ENCODE results near the gene CCNL1. TPM values are rescaled to one million over a fixed set of nuclear protein-coding genes. Genes with fewer than 3 reads are reported as not detected.
"Not testable (repeated sequence)": the region's sequence is repeated elsewhere in the genome, so short reads cannot be mapped to it uniquely, and the experiment has no call there.

CCNL1 gene
- polyA plus RNA-seq, 5 donors = 160 to 237 (median 213) TPM

GRCh38 chr3:157174290-157174648, 14.3 kb upstream of the CCNL1 start:
- DNase-seq = no peak

- DNase-seq = not testable (repeated sequence)
These were observed 13.4 kb upstream of the CCNL1 start for GRCh38 chr3:157173343-157173742.

- no peak for DNase-seq
These were observed 12.8 kb upstream of the CCNL1 start for GRCh38 chr3:157172746-157173145.

- DNase-seq = no peak
These were observed 10.9 kb upstream of the CCNL1 start for GRCh38 chr3:157170861-157171260.

- DNase-seq = no peak
These were observed 7.6 kb upstream of the CCNL1 start for GRCh38 chr3:157167371-157168042.

- no peak for DNase-seq
These were observed 6.6 kb upstream of the CCNL1 start for GRCh38 chr3:157166561-157166960.

- no peak for DNase-seq
These were observed 6.2 kb upstream of the CCNL1 start for GRCh38 chr3:157166115-157166514.

- DNase-seq = no peak
These were observed 3.4 kb upstream of the CCNL1 start for GRCh38 chr3:157163217-157163953.

- not testable (repeated sequence) for DNase-seq
These were observed 2.7 kb upstream of the CCNL1 start for GRCh38 chr3:157162620-157163019.

GRCh38 chr3:157160658-157161424, 894 bp upstream of the CCNL1 start:
- peak; percentile 81 to 82 for DNase-seq

- DNase-seq = peak; percentile 56 to 63
These were observed 748 bp downstream of the CCNL1 start for GRCh38 chr3:157159037-157159761.

GRCh38 chr3:157157836-157158235, 2.1 kb downstream of the CCNL1 start:
- DNase-seq = no peak

- no peak for DNase-seq
These were observed 2.9 kb downstream of the CCNL1 start for GRCh38 chr3:157156837-157157635.

- no peak for DNase-seq
These were observed 4.4 kb downstream of the CCNL1 start for GRCh38 chr3:157155591-157155990.

- DNase-seq = peak in 1 of 2 donors; percentile 23
These were observed 5.2 kb downstream of the CCNL1 start for GRCh38 chr3:157154563-157155330.

GRCh38 chr3:157152930-157153329, 7.0 kb downstream of the CCNL1 start:
- DNase-seq = no peak

- DNase-seq = no peak
These were observed 7.5 kb downstream of the CCNL1 start for GRCh38 chr3:157152438-157152837.

- DNase-seq = no peak
These were observed 8.3 kb downstream of the CCNL1 start for GRCh38 chr3:157151627-157152026.

GRCh38 chr3:157151151-157151550, 8.8 kb downstream of the CCNL1 start:
- no peak for DNase-seq

GRCh38 chr3:157149136-157149696, 10.7 kb downstream of the CCNL1 start:
- no peak for DNase-seq

All from right lung (tissue), 5 donors.